Measurements from ENCODE around the gene PDGFRB. TPM values are rescaled to one million over a fixed set of nuclear protein-coding genes. Genes with fewer than 3 reads are reported as not detected.

PDGFRB gene
- 181 TPM for total RNA-seq

GRCh38 chr5:150155258-150156026, at the start of gene PDGFRB:
Gene PDGFRB, minus strand, starts transcription at chr5:150155845. Its CDS starts 18,798 bp downstream, at chr5:150137047.

GRCh38 chr5:150189728-150190502, 34.3 kb upstream of the PDGFRB start, which contains the start of gene SLC6A7:
Gene SLC6A7, plus strand, starts transcription at chr5:150190062. Its CDS starts 266 bp downstream, at chr5:150190328.

DNA sequence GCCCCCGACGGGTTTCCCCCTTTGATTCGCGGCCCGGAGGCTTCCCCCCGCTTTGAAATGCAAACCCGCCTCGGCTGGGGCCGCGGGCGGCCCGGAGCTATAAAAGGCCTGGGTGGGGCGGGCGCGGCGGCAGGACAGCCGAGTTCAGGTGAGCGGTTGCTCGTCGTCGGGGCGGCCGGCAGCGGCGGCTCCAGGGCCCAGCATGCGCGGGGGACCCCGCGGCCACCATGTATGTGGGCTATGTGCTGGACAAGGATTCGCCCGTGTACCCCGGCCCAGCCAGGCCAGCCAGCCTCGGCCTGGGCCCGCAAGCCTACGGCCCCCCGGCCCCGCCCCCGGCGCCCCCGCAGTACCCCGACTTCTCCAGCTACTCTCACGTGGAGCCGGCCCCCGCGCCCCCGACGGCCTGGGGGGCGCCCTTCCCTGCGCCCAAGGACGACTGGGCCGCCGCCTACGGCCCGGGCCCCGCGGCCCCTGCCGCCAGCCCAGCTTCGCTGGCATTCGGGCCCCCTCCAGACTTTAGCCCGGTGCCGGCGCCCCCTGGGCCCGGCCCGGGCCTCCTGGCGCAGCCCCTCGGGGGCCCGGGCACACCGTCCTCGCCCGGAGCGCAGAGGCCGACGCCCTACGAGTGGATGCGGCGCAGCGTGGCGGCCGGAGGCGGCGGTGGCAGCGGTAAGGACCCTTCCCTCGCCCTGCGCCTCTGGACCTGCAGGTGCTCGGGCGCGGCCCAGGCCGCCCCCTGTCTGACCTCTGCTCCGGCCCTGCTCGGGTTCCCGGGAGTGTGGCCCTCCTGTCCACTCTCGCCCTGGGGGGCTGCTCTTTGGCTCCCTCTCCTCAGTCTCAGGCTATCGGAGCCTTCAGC, 11.2 kb upstream of the PDGFRB start, which contains the start of gene CDX1:
Gene CDX1 (plus strand): TSS at position 129 of the 862 bp plus-strand sequence. CDS start 99 bp downstream, at position 228.

DNA sequence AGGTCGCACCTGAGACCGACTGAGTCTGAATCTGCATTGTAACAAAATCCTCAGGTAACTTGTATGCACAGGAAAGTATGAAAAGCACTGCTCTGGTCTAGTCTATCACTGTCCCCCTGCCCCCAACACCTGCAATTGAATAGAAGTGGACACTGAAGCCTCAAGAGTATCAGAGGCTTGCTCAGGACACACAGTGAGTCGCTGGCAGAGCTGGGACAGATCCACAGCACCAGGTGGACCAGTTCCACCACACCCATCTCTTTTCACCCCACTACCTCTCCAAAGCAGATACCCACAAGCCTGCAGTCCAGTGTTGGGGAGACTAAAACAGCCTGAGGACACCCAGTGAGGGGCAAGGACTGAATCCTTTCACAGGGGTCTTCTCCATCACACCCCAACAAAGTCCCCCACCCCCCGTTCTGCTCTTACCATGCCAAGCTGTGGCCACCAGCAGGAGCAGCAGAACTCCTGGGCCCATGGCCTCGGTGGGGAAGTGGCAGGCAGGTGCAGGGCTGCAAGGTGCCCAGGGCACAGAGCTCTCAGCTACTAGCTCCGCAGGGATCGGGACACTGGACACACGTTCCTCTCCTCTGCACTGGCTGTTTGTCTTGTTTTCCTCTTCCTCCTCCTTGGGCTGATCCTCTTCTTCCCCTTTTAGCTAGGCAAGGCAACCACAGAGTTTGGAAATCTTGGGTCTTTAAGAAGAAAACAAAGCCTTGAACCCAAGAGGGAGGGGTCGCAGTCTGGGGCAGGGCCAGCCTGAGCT, 69.5 kb downstream of the PDGFRB start, which contains the start of gene CSF1R:
Gene CSF1R (minus strand): TSS at position 605 of the 766 bp plus-strand sequence. CDS start 127 bp downstream, at position 478.

Other genes with a start within 250 kb of the PDGFRB start
- 0.88 TPM for gene PDE6A, start 211.1 kb downstream of the PDGFRB start, total RNA-seq
- 17.7 TPM for gene SLC26A2, start 195.1 kb downstream of the PDGFRB start, total RNA-seq
- 7.4 TPM for gene TIGD6, start 155.2 kb downstream of the PDGFRB start, total RNA-seq
- 43.0 TPM for gene HMGXB3, start 155.1 kb downstream of the PDGFRB start, total RNA-seq
- 22.4 TPM for gene CSF1R, start 69.3 kb downstream of the PDGFRB start, total RNA-seq
- not detected for gene CDX1, start 10.9 kb upstream of the PDGFRB start, total RNA-seq
- gene SLC6A7, start 34.2 kb upstream of the PDGFRB start, total RNA-seq = 0.11 TPM
- gene CAMK2A, start 133.9 kb upstream of the PDGFRB start, total RNA-seq = 3.8 TPM
- gene ARSI, start 147.1 kb upstream of the PDGFRB start, total RNA-seq = 23.5 TPM
- 33.4 TPM for gene TCOF1, start 201.9 kb upstream of the PDGFRB start, total RNA-seq

Measured in camera-type eye (tissue), 1 donor.